ENCODE results near the gene COA6.

The COA6 gene

DNA sequence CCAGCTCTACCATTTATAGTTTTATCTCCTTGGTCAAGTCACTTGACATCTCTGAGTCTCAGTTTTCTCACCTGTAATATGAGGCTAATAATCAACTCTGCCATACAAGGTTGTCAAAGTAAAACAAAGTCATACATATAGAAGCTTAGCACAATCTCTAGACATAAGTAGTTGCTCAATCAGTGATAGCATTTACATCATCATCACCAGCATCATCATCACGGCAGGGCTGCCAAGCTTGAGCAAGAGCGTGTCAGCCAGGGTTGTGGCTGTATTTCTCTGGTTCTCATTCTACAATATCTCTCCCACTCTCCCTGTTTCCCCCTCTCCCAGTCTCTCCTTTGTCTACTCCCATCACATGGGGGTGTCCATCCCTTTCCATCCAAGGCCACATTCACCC is 41.7 kb upstream of the COA6 start:
- TF ChIP-seq, protein P1, sequence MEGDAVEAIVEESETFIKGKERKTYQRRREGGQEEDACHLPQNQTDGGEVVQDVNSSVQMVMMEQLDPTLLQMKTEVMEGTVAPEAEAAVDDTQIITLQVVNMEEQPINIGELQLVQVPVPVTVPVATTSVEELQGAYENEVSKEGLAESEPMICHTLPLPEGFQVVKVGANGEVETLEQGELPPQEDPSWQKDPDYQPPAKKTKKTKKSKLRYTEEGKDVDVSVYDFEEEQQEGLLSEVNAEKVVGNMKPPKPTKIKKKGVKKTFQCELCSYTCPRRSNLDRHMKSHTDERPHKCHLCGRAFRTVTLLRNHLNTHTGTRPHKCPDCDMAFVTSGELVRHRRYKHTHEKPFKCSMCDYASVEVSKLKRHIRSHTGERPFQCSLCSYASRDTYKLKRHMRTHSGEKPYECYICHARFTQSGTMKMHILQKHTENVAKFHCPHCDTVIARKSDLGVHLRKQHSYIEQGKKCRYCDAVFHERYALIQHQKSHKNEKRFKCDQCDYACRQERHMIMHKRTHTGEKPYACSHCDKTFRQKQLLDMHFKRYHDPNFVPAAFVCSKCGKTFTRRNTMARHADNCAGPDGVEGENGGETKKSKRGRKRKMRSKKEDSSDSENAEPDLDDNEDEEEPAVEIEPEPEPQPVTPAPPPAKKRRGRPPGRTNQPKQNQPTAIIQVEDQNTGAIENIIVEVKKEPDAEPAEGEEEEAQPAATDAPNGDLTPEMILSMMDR (IDR thresholded peaks at IDR 0.05; ENCODE audit: control insufficient read depth, insufficient read depth, low read depth, low read length, missing control alignments) = no peak
- DNase-seq (ENCODE audit: low read depth) = no peak
- H3K4me3 ChIP-seq (ENCODE audit: control insufficient read depth, low read depth, low read length) = no peak overlapping the region

DNA sequence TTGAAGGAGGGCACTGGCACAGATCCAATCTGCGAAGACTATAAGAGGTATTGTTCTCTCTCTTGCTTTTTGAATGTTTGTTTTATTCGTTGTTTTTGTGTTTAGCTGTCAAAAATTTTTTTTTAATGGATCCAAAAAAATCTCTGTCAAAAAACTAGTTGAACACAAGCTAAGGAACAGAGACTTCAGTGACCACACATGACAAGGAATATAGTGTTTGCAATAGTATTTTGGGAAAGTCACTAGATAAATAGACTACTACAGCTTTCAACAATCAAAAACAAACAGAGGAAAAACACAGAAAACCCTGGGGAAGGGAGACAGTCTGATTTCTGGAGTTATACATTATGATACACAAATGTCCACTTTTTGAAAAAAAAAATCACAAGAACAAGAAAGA is 36.9 kb upstream of the COA6 start:
- DNase-seq (ENCODE audit: low read depth) = no peak
- TF ChIP-seq, protein P1 (IDR thresholded peaks at IDR 0.05; ENCODE audit: control insufficient read depth, insufficient read depth, low read depth, low read length, missing control alignments) = no peak

DNA sequence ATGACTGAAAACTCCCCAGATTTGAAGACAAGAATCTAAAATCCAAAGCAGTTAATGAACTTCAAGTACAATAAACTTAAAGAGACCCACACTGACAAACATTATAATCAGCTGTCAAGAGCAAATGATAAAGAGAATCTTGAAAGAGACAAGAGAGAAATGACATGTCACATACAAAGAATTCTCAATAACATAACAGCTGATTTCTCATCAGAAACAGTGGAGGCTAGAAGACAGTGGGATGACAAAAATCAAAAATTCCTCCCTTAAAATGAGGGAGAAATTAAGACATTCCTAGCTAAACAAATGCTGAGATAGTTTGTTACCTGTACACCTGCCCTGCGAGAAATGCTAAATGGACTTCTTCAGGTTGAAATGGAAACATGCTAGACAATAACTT is 36.0 kb upstream of the COA6 start:
- DNase-seq (ENCODE audit: low read depth) = no peak
- no peak overlapping the region for H3K4me3 ChIP-seq (ENCODE audit: control insufficient read depth, low read depth, low read length)
- TF ChIP-seq, protein P1 (IDR thresholded peaks at IDR 0.05; ENCODE audit: control insufficient read depth, insufficient read depth, low read depth, low read length, missing control alignments) = no peak

More for the DNA sequence above, 36.9 kb upstream of the COA6 start:
- H3K4me3 ChIP-seq (ENCODE audit: control insufficient read depth, low read depth, low read length) = no peak overlapping the region

DNA sequence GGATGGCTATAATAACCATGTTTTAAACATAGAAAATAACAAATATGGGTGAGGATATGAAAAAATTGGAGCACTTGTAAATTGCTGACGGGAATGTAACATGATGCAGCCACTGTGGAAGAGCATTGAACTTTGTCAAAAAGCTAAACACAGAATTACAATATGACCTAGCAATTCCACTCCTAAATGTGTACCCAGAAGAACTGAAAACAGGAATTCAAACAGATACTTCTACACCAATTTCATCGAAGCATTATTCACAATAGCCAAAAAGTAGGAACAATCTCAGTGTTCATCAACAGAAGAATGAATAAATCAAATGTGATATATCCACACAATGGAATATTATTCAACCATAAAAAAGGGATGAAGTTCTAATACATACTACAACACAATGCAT is 32.7 kb upstream of the COA6 start:
- no peak overlapping the region for H3K4me3 ChIP-seq (ENCODE audit: control insufficient read depth, low read depth, low read length)
- TF ChIP-seq, protein P1 (IDR thresholded peaks at IDR 0.05; ENCODE audit: control insufficient read depth, insufficient read depth, low read depth, low read length, missing control alignments) = no peak
- DNase-seq (ENCODE audit: low read depth) = no peak

DNA sequence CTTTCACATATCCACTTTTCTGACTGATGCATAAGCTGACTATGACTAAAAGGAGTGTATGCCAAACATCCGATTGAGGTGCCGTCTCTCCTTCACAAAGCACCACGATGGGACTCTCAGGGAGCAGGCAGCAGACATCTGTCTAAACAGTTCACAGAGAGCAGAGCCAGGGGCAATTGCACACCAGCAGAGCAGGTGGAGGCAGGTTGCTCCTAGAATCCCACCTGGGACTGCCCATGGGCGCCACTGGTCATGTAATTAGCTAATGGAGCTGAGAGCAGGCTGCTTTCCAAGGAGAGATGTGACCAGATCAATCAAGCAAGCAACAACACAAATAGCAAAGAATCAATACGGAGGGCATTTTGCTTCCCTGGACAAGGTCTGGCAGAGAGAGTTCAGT is 30.5 kb upstream of the COA6 start:
- TF ChIP-seq, protein P1 (IDR thresholded peaks at IDR 0.05; ENCODE audit: control insufficient read depth, insufficient read depth, low read depth, low read length, missing control alignments) = no peak
- DNase-seq (ENCODE audit: low read depth) = no peak
- H3K4me3 ChIP-seq (ENCODE audit: control insufficient read depth, low read depth, low read length) = no peak overlapping the region

DNA sequence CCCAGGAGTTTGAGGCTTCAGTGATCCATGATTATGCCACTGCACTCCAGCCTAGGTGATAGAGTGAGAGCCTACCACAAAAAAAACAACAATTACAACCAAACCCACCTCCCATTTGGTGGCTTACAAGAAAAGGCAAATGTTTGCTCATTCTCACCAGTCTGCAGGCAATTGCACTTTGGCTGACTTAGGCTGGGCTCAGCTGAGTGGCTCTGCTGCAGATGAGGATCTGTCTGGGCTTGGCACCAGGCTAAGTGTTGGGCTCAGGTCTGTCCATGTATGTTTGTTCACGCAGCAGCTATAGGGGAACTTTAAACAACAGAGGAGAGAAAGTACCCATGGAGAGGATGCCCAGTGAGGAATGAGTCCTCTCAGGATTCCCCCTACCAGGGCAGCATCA is 28.0 kb upstream of the COA6 start:
- no peak for DNase-seq (ENCODE audit: low read depth)
- H3K4me3 ChIP-seq (ENCODE audit: control insufficient read depth, low read depth, low read length) = no peak overlapping the region
- TF ChIP-seq, protein P1 (IDR thresholded peaks at IDR 0.05; ENCODE audit: control insufficient read depth, insufficient read depth, low read depth, low read length, missing control alignments) = no peak

DNA sequence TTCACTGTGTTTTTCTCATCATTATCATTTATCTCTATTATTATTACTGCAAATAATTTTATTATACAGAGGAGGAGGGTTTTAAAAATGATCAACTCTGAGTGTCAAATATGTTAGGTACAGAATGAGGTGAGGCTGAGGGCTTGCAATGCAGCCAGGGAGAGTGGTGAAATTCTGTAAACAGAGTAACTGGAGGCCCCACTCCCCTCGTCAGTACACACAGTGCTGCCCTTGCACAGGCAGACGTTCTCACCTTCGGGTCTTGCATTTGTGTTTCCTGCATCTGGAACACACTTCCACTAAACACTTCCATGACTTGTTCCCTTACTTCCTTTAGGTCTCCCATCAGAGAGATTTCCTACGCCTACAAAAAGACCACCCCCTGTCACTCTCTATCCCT is 24.3 kb upstream of the COA6 start:
- TF ChIP-seq, protein P1 (IDR thresholded peaks at IDR 0.05; ENCODE audit: control insufficient read depth, insufficient read depth, low read depth, low read length, missing control alignments) = no peak
- no peak for DNase-seq (ENCODE audit: low read depth)
- H3K4me3 ChIP-seq (ENCODE audit: control insufficient read depth, low read depth, low read length) = no peak overlapping the region
